Measurements from ENCODE around the gene NMRK2.
"Not testable (repeated sequence)": the region's sequence is repeated elsewhere in the genome, so short reads cannot be mapped to it uniquely, and the experiment has no call there.

The NMRK2 gene

DNA sequence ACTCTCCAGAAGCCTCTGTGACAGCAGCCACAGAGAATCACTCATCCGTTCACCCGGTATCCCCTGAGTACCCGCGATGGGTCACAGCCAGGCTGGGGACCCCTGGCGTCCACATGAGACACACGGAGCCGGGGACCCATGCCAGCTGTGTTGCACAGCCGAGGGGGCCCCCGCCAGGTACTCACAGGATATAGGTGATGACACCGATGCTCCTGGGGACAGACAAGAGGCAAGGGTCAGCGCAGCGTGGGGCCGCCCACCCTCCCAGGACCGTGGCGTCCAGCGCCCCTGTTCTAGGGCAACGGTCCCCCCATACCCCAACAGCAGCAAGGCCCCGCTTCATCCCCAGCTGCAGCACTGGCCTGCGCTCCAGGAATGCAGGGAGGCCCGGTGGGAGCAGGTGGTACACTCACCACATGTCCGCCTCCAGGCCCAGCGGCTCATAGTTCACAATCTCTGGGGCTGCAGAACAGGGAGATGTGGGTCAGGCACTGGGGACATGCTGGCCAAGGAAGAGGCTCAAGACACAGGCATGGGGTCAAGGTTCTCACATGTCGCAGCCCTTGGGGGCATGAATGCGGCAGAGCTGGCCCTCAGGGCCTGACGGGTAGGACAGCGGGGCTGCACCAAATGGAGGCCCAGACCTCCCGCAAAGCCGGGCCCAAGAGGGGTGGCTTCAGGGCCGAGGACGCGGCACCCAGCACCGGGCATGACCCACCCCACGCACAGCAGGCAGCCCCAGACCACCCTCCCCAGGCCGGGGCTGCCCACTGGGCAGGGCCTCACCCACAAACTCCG, 30.8 kb downstream of the NMRK2 start:
- in situ Hi-C loops (cut with MboI; ENCODE audit: low sequenced_read_pairs) = no loop called here

DNA sequence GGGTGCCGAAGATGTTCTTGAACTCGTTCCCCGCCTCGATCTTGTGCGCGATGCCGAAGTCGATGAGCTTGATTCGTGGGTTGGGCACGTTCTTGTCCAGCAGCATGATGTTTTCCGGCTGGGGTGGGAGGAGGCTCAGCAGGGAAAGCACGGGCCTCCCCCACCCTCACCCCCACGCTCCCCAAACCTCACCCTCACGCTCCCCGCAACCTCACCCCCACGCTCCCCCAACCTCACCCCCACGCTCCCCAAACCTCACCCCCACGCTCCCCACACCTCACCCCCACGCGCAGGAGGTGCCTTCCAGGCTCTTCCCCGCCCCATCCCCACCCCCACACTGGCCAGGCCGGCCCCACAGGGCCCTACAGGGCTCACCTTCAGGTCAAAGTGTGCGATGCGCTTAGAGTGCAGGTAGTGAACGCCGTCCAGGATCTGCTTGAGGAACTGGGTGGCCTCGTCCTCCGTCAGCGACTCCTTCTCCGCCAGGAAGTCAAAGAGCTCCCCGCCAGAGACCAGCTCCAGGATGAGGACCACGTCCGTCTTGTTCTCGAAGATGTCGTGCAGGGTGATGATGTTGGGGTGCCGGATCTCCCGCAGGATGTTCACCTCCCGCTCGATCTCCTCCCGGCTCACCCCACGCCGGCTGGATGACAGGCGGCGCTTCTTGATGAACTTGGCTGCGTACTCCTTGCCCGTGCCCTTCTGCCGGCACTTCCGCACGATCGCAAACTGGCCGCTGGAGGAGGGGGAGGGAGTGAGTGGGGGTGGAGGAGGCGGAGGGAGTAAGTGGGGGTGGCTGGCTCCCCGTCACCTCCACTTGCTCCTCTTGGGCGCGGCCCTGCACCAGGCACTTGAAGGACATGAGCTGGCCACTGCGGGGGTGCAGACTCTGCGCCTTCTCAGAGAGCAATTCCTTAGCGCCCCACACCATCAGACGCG, 31.7 kb downstream of the NMRK2 start:
- in situ Hi-C loops (cut with MboI; ENCODE audit: low sequenced_read_pairs) = no loop called here

DNA sequence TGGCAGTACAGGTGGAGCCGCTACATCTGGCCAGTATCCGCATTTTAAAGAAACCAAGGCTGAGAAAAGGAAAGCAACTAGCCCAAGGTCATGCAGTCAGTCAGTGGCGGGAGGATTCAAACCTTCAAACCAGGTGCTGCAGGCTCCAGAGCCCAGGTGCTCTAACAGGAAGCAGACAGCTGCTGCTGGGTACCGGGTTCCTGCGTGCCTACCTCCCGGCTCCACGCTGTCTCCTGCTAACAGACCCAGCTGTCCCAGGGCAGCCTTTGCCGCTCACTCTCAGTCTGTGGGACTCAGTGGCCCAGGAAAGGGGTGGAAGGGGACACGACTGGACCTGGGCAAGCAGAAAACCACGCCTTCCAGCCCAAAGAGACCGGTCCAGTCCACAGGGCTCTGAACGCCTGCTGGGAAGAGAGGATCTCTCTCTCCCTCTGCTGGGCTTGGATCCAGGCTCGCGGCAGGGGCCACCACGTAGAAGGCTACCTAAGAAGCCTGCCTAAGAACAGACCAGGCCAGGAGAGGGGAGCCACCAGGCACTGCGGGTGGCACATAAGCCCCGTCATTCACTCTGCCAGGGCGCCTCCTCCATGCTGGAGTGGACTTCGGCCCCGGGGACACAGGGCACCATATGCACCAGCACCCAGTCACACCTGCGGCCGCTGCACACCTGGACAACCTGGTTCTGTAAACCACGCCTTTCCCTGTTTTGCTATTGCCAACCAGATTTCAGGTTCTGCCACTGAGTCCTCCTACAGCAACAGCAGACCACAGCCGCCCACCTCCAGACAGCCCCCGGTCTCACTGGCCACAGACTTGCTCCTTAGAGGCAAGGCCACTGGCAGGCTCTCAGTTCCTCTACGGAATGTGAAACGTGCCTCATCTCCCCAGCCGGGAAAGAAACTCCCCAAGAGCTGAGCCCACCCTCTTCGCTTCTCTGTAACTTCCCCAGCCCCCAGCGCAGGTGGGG, 33.5 kb downstream of the NMRK2 start:
- in situ Hi-C loops (cut with MboI; ENCODE audit: low sequenced_read_pairs) = no loop called here

DNA sequence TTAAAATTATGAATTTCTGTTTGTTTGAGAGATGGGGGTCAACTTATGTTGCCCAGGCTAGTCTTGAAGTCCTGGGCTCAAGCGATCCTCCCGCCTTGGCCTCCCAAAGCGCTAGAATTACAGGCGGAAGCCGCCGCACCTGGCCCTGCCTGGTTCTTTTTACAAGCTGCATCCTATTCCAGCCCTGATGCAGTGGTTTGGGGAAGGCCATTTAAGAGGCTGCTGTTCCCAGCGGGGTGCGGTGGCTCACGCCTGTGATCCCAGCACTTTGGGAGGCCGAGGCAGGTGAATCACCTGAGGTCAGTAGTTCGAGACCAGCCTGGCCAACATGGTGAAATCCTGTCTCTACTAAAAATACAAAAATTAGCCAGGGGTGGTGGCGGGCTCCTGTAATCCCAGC, 35.1 kb downstream of the NMRK2 start:
- in situ Hi-C loops (cut with MboI; ENCODE audit: low sequenced_read_pairs) = not testable (repeated sequence)

DNA sequence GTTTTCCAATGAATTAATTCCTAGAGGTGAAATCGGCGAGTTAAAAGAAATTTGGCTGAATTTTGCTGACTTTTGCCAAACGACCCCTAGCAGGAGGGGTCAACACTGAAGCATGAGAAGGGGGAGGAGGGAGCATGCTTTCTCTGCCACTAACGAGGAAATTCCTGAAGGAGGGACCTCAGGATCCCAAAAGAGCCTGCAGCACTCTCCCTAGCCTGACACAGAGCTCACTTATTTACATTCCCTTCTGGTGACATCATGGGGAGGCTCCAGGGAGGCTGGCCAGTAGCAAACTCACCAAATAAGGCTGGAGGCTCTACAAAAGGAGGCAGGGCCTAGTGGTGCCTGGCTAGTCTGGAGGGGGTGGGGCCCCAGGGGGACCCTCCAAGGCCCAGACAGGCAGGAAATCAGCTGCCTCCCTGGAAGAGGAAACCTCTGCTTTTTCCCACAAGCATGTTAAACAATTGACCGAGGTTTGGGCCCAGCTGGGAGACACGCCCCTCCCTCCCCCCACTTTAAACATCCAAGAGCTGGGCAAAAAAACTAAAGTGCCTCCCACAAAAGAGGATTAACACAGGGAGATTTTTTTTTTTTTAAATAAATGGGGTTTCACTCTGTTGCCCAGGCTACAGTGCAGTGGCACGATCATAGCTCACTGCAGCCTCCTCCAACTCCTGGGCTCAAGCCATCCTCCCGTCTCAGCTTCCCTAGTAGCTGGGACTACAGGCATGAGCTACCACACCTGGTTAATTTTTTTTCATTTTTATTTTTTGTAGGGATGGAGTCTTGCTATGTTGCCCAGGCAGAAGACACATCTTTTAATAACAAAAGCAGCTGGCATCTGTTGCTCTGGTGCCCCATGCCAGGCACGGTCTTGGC, 35.9 kb downstream of the NMRK2 start:
- in situ Hi-C loops (cut with MboI; ENCODE audit: low sequenced_read_pairs) = no loop called here

DNA sequence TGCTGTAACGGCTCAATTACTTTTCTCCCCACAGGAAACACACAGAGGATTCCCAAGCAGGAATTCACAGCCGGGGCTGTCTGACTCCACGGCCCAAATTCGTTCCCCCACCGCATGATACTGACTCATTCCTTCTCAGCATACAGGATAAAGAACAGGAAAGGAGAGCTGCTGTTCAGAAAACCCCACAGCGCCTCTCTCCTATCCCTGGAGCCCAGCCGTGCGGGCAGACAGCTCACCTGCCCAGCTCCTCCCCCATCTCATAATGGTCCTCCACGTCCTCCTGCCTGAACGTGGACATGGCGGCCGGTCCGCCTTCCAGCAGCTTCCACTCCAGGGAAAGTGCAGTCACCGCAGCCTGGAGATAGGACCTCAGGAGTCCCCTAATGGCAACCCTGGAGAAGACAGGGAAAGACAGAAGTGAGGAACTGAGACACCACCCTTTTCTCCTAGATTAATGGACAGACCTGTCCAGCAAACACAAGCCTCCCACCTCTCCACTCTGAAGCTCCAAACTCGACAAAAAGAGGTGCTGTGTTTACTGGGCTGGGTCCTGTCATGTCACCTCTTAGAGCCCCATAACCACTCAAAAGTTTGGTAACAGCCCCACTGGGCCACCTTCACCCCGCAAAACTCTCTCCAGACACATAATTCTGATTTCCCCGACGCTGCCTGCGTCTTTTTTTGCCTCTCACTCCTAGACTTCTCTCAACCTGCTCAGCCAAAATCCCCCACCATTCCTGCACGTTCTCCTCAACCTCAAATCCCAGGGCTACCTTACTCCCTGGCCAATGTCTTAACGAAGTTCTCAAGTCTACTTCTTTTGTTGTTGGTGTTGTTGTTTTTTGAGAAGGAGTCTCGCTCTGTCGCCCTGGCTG, 36.8 kb downstream of the NMRK2 start:
- in situ Hi-C loops (cut with MboI; ENCODE audit: low sequenced_read_pairs) = no loop called here

DNA sequence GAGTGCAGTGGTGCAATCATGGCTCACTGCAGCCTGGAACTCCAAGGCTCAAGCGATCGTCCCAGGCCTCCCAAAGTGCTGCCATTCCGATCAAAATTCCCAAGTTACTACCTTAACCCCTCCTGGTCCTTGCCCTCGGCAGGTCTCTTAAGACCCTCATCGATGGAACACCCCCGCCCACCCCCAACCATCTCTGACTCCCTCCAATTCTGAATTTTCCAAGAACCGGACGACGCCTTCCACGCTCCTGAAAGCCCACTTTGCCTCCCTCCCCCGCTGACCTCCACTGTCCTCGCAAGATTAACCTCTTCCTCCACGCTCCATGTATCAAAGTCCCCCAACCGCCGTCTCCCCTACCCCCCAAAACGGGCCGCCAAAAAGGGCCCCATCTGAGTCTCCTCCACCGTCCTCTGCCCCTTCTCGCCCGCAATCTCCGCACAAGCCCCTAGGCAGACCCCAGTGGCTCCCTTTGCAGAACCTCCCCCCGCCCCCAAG, 37.5 kb downstream of the NMRK2 start:
- in situ Hi-C loops (cut with MboI; ENCODE audit: low sequenced_read_pairs) = no loop called here

DNA sequence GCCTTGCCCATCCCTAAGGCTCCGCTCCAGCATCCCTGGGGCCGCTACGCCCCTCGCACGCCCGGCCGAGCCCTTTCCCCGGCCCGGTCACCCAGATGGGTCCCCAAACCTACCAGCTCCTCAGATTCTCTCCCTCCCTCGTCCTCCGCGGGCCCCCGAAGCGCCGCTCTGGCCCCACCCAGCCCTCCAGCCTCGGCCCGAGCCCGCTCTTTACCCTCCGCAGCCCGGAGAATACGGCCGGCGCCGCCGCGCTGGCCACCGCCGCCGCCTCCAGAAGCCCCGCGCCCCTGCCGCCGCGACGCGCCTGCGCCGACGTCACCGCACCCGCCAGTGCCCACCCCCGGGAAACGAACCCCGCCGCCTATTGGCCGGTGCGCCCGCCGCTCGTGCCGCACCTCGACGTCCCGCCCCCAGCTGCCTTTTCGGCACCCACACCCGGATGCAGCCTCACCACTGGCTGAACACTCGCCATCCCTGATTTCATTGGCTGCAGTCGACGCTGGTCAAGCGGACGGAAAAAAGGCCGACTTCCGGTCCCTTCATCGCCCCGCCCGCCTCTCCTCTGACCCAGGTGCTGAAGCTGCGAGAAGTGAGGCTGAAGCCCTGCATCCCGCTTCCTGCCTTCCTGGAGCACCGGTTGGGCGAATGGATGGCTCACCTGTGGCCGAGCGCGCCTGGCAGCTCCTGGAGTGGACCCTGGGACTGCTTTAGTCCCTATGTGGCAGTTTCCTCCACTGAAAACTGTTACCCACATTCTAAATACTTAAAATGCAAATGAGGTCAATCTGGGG, 38.1 kb downstream of the NMRK2 start, which contains the start of gene DAPK3:
Gene DAPK3, minus strand, starts transcription at position 292 of the 791 bp plus-strand sequence. CDS start 1,364 bp downstream, outside the sequence.
- in situ Hi-C loops (cut with MboI; ENCODE audit: low sequenced_read_pairs) = no loop called here

DNA sequence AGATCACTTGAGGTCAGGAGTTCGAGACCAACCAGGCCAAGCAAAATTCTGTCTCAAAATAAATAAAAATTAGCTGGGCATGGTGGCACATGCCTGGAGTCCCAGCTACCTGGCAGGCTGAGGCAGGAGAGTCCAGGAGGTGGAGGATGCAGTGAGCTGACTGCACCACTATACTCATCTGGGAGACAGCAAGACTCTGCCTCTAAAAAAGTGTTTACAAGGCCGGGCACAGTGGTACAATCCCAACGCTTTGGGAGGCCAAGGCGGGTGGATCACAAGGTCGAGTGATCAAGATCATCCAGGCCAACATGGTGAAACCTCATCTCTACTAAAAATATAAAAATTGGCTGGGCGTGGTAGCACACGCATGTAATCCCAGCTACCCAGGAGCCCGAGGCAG, 42.3 kb downstream of the NMRK2 start:
- in situ Hi-C loops (cut with MboI; ENCODE audit: low sequenced_read_pairs) = no loop called here

DNA sequence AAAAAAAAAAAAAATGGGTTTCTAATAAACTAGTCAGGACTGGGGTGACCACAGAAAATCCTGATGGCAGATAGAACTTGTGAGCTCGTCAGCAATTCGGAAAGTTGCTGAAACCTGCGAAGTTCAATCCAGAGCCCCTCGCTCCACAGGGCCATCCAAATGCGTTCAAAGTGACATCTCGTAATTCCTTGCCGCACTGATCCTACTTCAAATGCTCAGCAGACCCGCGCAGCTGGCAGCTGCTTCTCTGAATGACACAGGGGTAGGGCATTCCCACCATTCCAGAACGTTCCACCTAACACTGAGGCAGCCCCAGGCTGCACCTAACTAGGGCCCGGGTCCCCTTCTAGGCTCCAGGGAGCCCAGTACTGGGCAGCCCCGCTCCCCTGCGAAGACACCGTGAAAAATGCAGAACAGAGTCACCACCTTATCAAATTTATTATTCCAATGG, 42.8 kb downstream of the NMRK2 start:
- in situ Hi-C loops (cut with MboI; ENCODE audit: low sequenced_read_pairs) = no loop called here

DNA sequence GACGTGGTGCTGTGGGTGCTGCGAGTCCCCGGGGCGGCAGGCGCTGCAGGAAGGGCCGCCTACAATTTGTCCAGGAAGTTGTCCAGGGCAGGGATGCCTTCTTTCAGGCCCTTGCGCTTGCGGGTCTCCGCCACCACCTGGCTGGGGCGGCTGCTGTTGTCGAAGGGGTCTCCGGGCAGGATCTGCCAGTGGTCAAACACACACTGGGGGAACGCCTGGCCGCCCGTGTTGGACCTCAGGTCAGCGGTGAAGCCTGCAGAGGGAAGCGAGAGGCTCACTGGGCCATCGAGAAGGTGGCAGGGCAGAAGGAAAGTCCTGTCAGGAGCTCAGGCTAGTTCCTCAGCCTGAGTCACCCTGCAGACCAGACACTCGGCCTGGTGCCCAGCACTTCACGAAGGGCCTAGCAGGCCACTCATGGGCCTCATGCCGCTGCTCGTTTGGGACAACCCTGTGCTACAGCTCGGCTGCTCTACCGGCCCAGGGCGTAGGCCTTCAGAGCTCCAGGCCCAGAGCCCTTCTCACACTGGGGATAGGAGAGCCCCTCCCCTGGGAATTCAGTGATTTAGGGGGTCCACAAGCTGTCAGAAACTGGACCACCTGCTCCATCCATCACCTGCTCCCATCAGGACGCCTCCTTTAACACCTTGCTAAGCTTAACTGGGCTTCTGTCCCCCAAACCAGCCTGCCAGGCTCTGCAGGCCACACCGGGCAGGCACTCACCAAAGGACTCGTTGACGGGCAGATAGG, 43.8 kb downstream of the NMRK2 start:
- in situ Hi-C loops (cut with MboI; ENCODE audit: low sequenced_read_pairs) = no loop called here

DNA sequence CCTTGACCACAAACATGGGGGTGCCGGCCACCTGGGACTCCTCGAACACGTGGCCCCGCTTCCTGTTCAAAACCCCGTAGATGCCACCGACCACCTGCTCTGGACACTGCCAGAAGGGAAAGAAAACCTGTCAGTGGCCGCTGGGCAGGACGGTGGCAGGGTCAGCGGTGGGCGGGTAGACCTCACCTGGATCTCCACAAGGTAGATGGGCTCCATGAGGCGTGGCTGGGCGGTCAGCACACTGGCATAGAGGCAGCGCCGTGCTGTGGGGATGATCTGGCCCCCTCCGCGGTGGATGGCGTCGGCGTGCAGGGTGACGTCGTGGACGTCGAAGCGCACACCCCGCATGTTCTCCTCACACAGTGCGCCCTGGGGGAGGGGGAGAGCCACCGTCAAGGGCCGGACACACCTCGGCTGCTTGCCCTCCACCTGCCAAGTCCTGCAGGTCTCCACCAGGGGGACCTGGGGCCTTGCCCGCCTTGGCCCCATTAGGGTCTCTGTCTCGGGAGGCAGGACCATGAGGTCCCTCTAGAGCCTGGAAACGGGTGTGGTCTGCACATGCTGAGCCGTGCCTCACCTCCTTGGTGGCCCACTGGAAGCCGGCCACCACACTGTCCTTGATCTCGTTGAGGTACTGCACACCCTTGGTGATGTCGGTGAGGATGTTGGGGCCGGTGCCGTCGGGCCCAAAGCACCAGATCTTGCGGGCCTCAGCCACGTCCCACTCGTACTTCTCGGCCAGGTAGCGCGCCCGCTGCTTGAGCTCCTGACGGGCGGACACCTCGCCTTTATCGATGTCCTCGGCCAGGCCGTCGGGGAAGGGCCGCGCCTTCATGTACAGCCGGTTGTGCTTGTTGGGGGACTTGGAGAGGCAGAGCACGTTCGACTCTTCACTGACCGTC, 44.6 kb downstream of the NMRK2 start:
- in situ Hi-C loops (cut with MboI; ENCODE audit: low sequenced_read_pairs) = no loop called here

DNA sequence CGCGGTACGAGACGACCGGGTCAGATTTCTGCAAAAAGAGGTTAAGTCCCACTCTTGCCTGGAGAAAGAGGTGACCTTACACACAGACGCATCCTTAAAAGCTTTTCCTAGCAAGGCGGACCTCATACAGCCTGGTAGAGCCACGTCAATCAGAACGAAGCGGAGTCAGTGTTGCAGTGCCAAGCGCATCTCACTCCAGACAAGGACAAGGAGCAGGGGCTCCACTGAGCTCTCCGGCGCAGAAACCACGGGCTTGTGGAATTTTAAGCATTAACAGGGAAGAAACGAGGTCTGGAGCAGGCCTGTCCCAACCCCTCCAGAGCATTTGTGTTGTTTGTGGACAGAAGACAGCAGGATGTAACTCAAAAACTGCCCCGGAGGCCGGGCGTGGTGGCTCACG, 45.3 kb downstream of the NMRK2 start:
- in situ Hi-C loops (cut with MboI; ENCODE audit: low sequenced_read_pairs) = no loop called here

DNA sequence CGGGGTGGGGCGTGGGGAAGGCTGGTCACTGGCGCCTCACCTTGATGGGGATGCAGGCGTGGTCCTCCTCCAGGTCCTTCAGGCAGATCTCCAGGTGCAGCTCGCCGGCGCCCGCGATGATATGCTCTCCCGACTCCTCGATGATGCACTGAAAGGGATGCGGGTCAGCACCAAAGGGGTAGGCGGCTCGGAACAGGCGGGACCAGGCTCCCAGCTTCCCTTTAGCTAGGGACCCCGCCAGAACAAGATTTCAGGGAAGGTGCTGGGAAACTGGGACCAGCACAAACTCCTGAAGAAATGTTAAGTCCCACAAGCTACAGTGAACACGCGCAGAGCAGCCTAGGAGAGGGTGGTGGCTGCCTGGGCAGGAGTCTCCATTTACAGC, 46.4 kb downstream of the NMRK2 start:
- in situ Hi-C loops (cut with MboI; ENCODE audit: low sequenced_read_pairs) = no loop called here

DNA sequence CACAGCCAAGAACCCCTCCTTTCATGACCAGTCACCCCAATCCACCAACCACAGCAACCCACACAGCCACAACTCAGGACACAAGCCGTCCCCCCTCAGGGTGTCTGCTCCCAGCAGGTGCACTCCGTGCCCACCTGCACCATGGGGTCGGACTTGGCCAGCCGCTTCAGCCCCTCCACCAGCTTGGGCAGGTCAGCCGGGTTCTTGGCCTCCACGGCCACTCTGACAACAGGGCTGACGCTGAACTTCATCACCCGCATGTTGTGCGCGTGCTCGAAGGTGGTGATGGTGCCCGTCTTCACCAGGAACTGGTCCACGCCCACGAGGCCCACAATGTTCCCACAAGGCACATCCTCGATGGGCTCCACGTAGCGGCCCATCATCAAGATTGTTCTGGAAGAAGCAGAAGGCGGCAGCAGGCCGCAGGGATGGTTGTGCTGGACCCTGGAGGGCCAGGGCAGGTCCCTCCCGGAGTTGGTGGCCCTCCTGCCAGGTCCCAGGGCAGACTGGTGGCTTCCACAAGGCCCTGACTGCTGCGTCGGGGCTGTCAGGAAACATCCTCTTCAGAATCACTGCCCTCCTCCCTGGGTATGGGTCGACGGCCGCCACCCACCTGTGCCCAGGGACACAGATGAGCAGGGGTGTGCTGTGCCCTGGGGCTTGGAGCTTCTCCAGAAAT, 46.9 kb downstream of the NMRK2 start:
- in situ Hi-C loops (cut with MboI; ENCODE audit: low sequenced_read_pairs) = no loop called here

All from hTERT RPE-1 (cell line).